ENCODE results near the gene SPATA13. TPM values are rescaled to one million over a fixed set of nuclear protein-coding genes. Genes with fewer than 3 reads are reported as not detected.

SPATA13 gene
- total and polyA plus RNA-seq, 10 of the 15 experiments (the other 5 are each of a cell fraction or from before 2014, with no cell fraction given), result 2.4 to 11.1 (median 10.2) TPM

- 45% methylated on average over 13 of the region's 14 CpGs for WGBS (ENCODE audit: insufficient coverage, insufficient replicate concordance, low lambda C conversion rate, missing lambda C conversion rate)
Observed at GRCh38 chr13:24149246-24150032, 11.1 kb upstream of the SPATA13 start.

More at GRCh38 chr13:24149246-24150032, 11.1 kb upstream of the SPATA13 start:
- no peak overlapping the region for H3K9ac ChIP-seq (ENCODE audit: control insufficient read depth, insufficient read depth, low read length)
- RAD21 ChIA-PET (ENCODE audit: unreplicated experiment), result no interaction called here
- H3K27me3 ChIP-seq (replicated peaks in 1 of 2; ENCODE audit: control insufficient read depth in 2 of 2, insufficient read depth in 2 of 2, low read length in 1 of 2), result peaks cover 3 to 7% of the 10 kb centered on the region in 2 experiments
- POLR2A ChIA-PET, result no interaction called here
- no peak overlapping the region for H3K27ac ChIP-seq (ENCODE audit: control insufficient read depth, insufficient read depth)
- no peak overlapping the region for H3K4me3 ChIP-seq
- no peak overlapping the region for H2AFZ ChIP-seq (ENCODE audit: control insufficient read depth, low read depth, low read length)
- no peaks in the 10 kb centered on the region for H3K79me2 ChIP-seq (ENCODE audit: control insufficient read depth, insufficient read depth, low read length)
- no peaks in the 10 kb centered on the region for H3K36me3 ChIP-seq (ENCODE audit: control insufficient read depth in 2 of 2, insufficient read depth in 2 of 2, low read length in 1 of 2)
- BruUV-seq (replicated peaks), result no TSS peak
- CTCF ChIA-PET, result interaction anchor here (0.8 kb wide), 1 partner anchor 22 kb away, joined by 3 read pairs; no protein-coding TSS in a partner anchor
- H3K9me3 ChIP-seq (replicated peaks; ENCODE audit: control insufficient read depth, insufficient read depth, low read length), result no peaks in the 10 kb centered on the region; the same call in 2 of the 3 replicates
- FAIRE-seq, result no peak
- no peak for TF ChIP-seq KAT2A (conservative IDR thresholded peaks at IDR 0.05; ENCODE audit: control insufficient read depth, low read depth, low read length)
- TF ChIP-seq ZBTB4 (CRISPR knock-in tag; IDR thresholded peaks at IDR 0.05), result no peak
- TF ChIP-seq ZNF592 (IDR thresholded peaks at IDR 0.05), result no peak
- TF ChIP-seq MYC (IDR thresholded peaks at IDR 0.05; ENCODE audit: insufficient read depth, insufficient read length, insufficient replicate concordance, low read length, severe bottlenecking), result no peak
- TF ChIP-seq CBX5 (IDR thresholded peaks at IDR 0.05; ENCODE audit: low read depth), result no peak
- H3K4me1 ChIP-seq (ENCODE audit: control insufficient read depth, insufficient read depth, low read length), result no peaks in the 10 kb centered on the region
- SMC1A ChIA-PET (ENCODE audit: uncharacterized antibody, unreplicated experiment), result no interaction called here
- H3K4me2 ChIP-seq (ENCODE audit: control insufficient read depth, insufficient read depth), result no peak overlapping the region
- ATAC-seq, result no peak
- in situ Hi-C loops (cut with MboI) (no loop called here), intact Hi-C loops (cut with micrococcal nuclease; ENCODE audit: unreplicated experiment) (no loop called here)
- no peaks in the 10 kb centered on the region for H4K20me1 ChIP-seq (ENCODE audit: control insufficient read depth, insufficient read depth)
- no peak for DNase-seq (ENCODE audit: low read depth, low spot score)

Measured in GM12878 (cell line).